IMR-90 (cell line): ENCODE data around the gene LRRC37A. TPM values are rescaled to one million over a fixed set of nuclear protein-coding genes. Genes with fewer than 3 reads are reported as not detected.
"Not testable (repeated sequence)": the region's sequence is repeated elsewhere in the genome, so short reads cannot be mapped to it uniquely, and the experiment has no call there.

Experiments
- ATAC-seq: fragments of 200-7000 bp; cut with Tn5 transposase; 2 replicates; pipeline ENCODE4 v1.9.1; 2020; ENCODE audit warnings: low read depth, mild to moderate bottlenecking, moderate library complexity
- BruUV-seq: library from RNA; stranded (reverse); fragments of 400-500 nt; replicated peaks from 2 replicates; lab custom pipeline; 2021; lab: Mats Ljungman, UMichigan
- CTCF ChIA-PET: fragments of 300-600 bp; formaldehyde crosslinking; extraction: SDS; loops from one replicate; lab custom pipeline; 2021; ENCODE audit warnings: antibody characterized with exemption; lab: Yijun Ruan, JAX
- POLR2A ChIA-PET: fragments of 300-600 bp; sonication (Branson Sonifier 250); formaldehyde crosslinking; loops from one replicate; lab custom pipeline; 2022; ENCODE audit warnings: antibody characterized with exemption; ENCODE audit not compliant: unreplicated experiment; lab: Charles Lee
- DNase-seq: peaks from one replicate; pipeline ENCODE4 v3.0.0; 2013
- H2AFZ ChIP-seq: replicated peaks from 2 replicates; pipeline ENCODE3; 2013; ENCODE audit warnings: low read length, mild to moderate bottlenecking; ENCODE audit not compliant: poor library complexity
- H2AK5ac ChIP-seq: 2 replicates; pipeline ENCODE4 v1.6.1; 2013; ENCODE audit warnings: low read depth, low read length, inconsistent platforms
- H2AK9ac ChIP-seq: replicated peaks from 2 replicates; pipeline ENCODE3; 2013; ENCODE audit warnings: mild to moderate bottlenecking, low read depth, low read length, moderate library complexity; ENCODE audit not compliant: poor library complexity
- H2BK120ac ChIP-seq: 2 replicates; pipeline ENCODE4 v1.6.1; 2013; ENCODE audit warnings: low read depth, low read length, inconsistent platforms
- H2BK15ac ChIP-seq: 3 replicates; pipeline ENCODE4 v1.6.1; 2013; ENCODE audit warnings: low read depth, low read length, inconsistent platforms
- H2BK20ac ChIP-seq: 2 replicates; pipeline ENCODE4 v1.6.1; 2013; ENCODE audit warnings: low read depth, mild to moderate bottlenecking, inconsistent platforms, low read length, moderate library complexity
- H2BK5ac ChIP-seq: 2 replicates; pipeline ENCODE4 v1.6.1; 2013; ENCODE audit warnings: mild to moderate bottlenecking, low read depth, low read length, inconsistent platforms; ENCODE audit not compliant: poor library complexity, severe bottlenecking
- H3K14ac ChIP-seq: replicated peaks from 2 replicates; pipeline ENCODE4 v1.6.1; 2013; ENCODE audit warnings: low read depth, low read length, inconsistent platforms
- H3K18ac ChIP-seq: 2 replicates; pipeline ENCODE4 v1.6.1; 2013; ENCODE audit warnings: low read depth, low read length, control low read depth
- H3K23ac ChIP-seq: 2 replicates; pipeline ENCODE4 v1.6.1; 2013; ENCODE audit warnings: low read depth, low read length, inconsistent platforms
- H3K27ac ChIP-seq: 2 replicates; pipeline ENCODE4 v1.5.1; 2013; ENCODE audit warnings: mild to moderate bottlenecking, control low read depth, low read length; ENCODE audit not compliant: insufficient read depth
- H3K27me3 ChIP-seq: 2 replicates; pipeline ENCODE4 v1.6.1; 2013; ENCODE audit warnings: low read length; ENCODE audit not compliant: control insufficient read depth, insufficient read depth
- H3K36me3 ChIP-seq: 2 replicates; pipeline ENCODE4 v1.6.1; 2013; ENCODE audit warnings: low read length, mixed read lengths; ENCODE audit not compliant: control insufficient read depth, insufficient read depth
- H3K4ac ChIP-seq: 2 replicates; pipeline ENCODE4 v1.6.1; 2013; ENCODE audit warnings: low read depth, low read length, inconsistent platforms
- H3K4me1 ChIP-seq: 2 replicates; pipeline ENCODE4 v1.6.1; 2013; ENCODE audit warnings: low read length, mixed read lengths; ENCODE audit not compliant: control insufficient read depth, insufficient read depth
- H3K4me2 ChIP-seq: 2 replicates; pipeline ENCODE4 v1.6.1; 2013; ENCODE audit warnings: low read depth, mild to moderate bottlenecking, control low read depth, low read length, moderate library complexity
- H3K4me3 ChIP-seq: 2 replicates; pipeline ENCODE4 v1.5.1; 2013; ENCODE audit warnings: low read depth, mild to moderate bottlenecking, control low read depth, low read length, moderate library complexity; ENCODE audit not compliant: insufficient read depth
- H3K56ac ChIP-seq: 2 replicates; pipeline ENCODE4 v1.6.1; 2013; ENCODE audit warnings: low read length, inconsistent platforms; ENCODE audit not compliant: insufficient read depth; ENCODE audit errors: extremely low read depth
- H3K79me1 ChIP-seq, 2 experiments: 2 replicates each; pipeline ENCODE4 v1.6.1; 2013; ENCODE audit warnings: low read length in 2 of 2, inconsistent platforms in 1 of 2, low read depth in 1 of 2
- H3K9ac ChIP-seq: 2 replicates; pipeline ENCODE4 v1.6.1; 2013; ENCODE audit warnings: low read depth, low read length, control low read depth
- H3K9me1 ChIP-seq: 2 replicates; pipeline ENCODE4 v1.6.1; 2013; ENCODE audit warnings: low read length, inconsistent platforms; ENCODE audit not compliant: insufficient read depth
- H3K9me3 ChIP-seq: 2 replicates; pipeline ENCODE4 v1.6.1; 2013; ENCODE audit warnings: low read length; ENCODE audit not compliant: control insufficient read depth, insufficient read depth
- H4K20me1 ChIP-seq: 2 replicates; pipeline ENCODE4 v1.6.1; 2013; ENCODE audit warnings: low read length, inconsistent platforms; ENCODE audit not compliant: insufficient read depth
- H4K5ac ChIP-seq: 2 replicates; pipeline ENCODE4 v1.6.1; 2013; ENCODE audit warnings: mild to moderate bottlenecking, low read depth, low read length, control low read depth
- H4K8ac ChIP-seq, 2 experiments: 2 replicates each; pipeline ENCODE4 v1.6.1; 2013; ENCODE audit warnings: low read depth in 2 of 2, low read length in 2 of 2, control low read depth in 1 of 2, inconsistent platforms in 1 of 2
- H4K91ac ChIP-seq: 2 replicates; pipeline ENCODE4 v1.6.1; 2013; ENCODE audit warnings: low read depth, low read length, inconsistent platforms; ENCODE audit not compliant: insufficient read depth
- WGBS, 2 experiments: methylation state at CpG; one replicate each; pipeline versions ENCODE4 v1.1.5 to v1.1.7; 2013; ENCODE audit warnings: missing lambda C conversion rate in 2 of 2; ENCODE audit not compliant: insufficient read length in 1 of 2; ENCODE audit errors: extremely low coverage in 2 of 2; 5-methylcytosine and 5-hydroxymethylcytosine counted together
- dilution Hi-C: fragments of 300-500 bp; cut with HindIII; formaldehyde crosslinking; loops from one replicate; pipeline ENCODE4 v1.14.3; 2018; ENCODE audit warnings: low sequenced_read_pairs; ENCODE audit not compliant: unreplicated experiment
- in situ Hi-C: fragments of 300-500 bp; cut with MboI; formaldehyde crosslinking; loops from 3 replicates; pipeline ENCODE4 v1.14.3; 2019; ENCODE audit warnings: low sequenced_read_pairs, inconsistent platforms, mixed read lengths
- intact Hi-C: fragments of 100-400 bp; cut with micrococcal nuclease; formaldehyde crosslinking; loops from 2 replicates; pipeline ENCODE4 v1.10.0; 2022
- polyA plus RNA-seq, 3 experiments: library from polyadenylated mRNA; depleted of rRNA; stranded (reverse); fragments of >200 nt; gene quantifications; 2 replicates each; pipeline ENCODE4 v1.2.3, GENCODE V29; 2012; ENCODE audit warnings: low replicate concordance in 1 of 3
- total RNA-seq: library from RNA; depleted of rRNA; stranded (reverse); fragments of >200 nt; gene quantifications from 2 replicates; pipeline ENCODE4 v1.2.3, GENCODE V29; 2012

LRRC37A gene
- total and polyA plus RNA-seq, 2 of the 4 experiments (the other 2 are of a cell fraction), result 0.72 to 0.91 TPM

GRCh38 chr17:46348345-46348744 is 53.4 kb downstream of the LRRC37A start:
- H3K9me3 ChIP-seq, POLR2A ChIA-PET, H3K79me1 ChIP-seq, H2BK15ac ChIP-seq, BruUV-seq, H2AK5ac ChIP-seq, H3K23ac ChIP-seq, ATAC-seq, H3K4ac ChIP-seq, intact Hi-C loops, H3K14ac ChIP-seq, H2BK20ac ChIP-seq, CTCF ChIA-PET, H3K27me3 ChIP-seq, H3K18ac ChIP-seq, H2BK5ac ChIP-seq, H4K91ac ChIP-seq, H2AK9ac ChIP-seq, H3K4me1 ChIP-seq, H3K9ac ChIP-seq, H2BK120ac ChIP-seq, H3K4me2 ChIP-seq, H3K27ac ChIP-seq, H4K20me1 ChIP-seq, H3K4me3 ChIP-seq, DNase-seq, H3K56ac ChIP-seq, H2AFZ ChIP-seq, H4K8ac ChIP-seq, H4K5ac ChIP-seq, H3K36me3 ChIP-seq, in situ Hi-C loops, dilution Hi-C loops, H3K9me1 ChIP-seq: not testable (repeated sequence)
- no CpG with 5 or more reads among the region's 2 CpGs for whole genome bisulfite sequencing, 2 experiments

- H3K9me3 ChIP-seq, DNase-seq, H2AFZ ChIP-seq, H4K8ac ChIP-seq, H3K9ac ChIP-seq, H3K4me1 ChIP-seq, CTCF ChIA-PET, in situ Hi-C loops, H4K5ac ChIP-seq, H2AK5ac ChIP-seq, H3K27ac ChIP-seq, dilution Hi-C loops, H3K4me3 ChIP-seq, H3K79me1 ChIP-seq, intact Hi-C loops, H4K20me1 ChIP-seq, ATAC-seq, H2BK120ac ChIP-seq, H3K9me1 ChIP-seq, H3K27me3 ChIP-seq, H2BK5ac ChIP-seq, H3K23ac ChIP-seq, H3K4ac ChIP-seq, H3K14ac ChIP-seq, H3K4me2 ChIP-seq, POLR2A ChIA-PET, H4K91ac ChIP-seq, H2BK20ac ChIP-seq, H3K56ac ChIP-seq, H2AK9ac ChIP-seq, H3K18ac ChIP-seq, H2BK15ac ChIP-seq, H3K36me3 ChIP-seq: not testable (repeated sequence)
- TSS peak; percentile 35 for BruUV-seq
- no CpG with 5 or more reads among the region's 1 CpG for WGBS, 2 experiments
These were observed 54.1 kb downstream of the LRRC37A start for GRCh38 chr17:46349060-46349459.
